Measurements from ENCODE around the gene LUZP2.
"Not testable (repeated sequence)": the region's sequence is repeated elsewhere in the genome, so short reads cannot be mapped to it uniquely, and the experiment has no call there.

LUZP2 gene

GRCh38 chr11:24934733-24935439 lies 438.0 kb downstream of the LUZP2 start:
- no peak for DNase-seq

DNA sequence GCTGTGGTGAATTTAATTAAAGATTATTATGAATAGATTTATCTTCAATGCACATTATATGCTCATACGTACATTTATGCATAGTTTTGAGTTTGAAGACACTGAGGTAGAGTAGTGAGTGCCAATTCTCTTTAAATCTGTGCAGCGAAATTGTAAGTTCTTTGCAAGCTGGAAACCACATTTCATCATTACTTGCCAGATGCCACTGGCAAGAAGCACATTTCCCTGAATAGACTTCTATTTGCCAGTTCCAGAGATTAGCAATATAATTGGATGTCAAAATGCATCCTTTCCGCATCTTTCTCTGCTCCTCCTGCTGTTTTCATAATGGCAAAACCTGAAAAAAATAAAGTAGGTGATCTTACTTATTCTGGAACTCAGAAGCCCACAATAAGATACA lies 448.0 kb downstream of the LUZP2 start:
- no peak for DNase-seq

- no peak for DNase-seq
Observed at GRCh38 chr11:24949406-24949805, 452.6 kb downstream of the LUZP2 start.

DNA sequence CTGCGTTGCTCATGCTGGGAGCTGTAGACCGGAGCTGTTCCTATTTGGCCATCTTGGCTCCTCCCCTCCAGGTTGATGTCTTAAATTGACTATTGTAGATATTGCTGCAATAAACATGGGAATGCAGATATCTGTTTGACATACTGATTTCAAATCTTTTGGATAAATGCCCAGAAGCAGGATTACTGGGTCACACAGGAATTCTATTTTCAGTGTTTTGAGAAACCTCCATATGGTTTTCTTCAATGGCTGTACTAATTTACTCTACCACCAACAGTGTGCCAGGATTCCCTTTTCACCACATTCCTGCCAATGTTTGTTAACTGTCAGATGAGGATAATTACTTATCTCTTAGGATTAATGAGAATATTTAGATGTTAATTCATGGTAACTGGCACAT lies 467.0 kb downstream of the LUZP2 start:
- DNase-seq, result no peak

DNA sequence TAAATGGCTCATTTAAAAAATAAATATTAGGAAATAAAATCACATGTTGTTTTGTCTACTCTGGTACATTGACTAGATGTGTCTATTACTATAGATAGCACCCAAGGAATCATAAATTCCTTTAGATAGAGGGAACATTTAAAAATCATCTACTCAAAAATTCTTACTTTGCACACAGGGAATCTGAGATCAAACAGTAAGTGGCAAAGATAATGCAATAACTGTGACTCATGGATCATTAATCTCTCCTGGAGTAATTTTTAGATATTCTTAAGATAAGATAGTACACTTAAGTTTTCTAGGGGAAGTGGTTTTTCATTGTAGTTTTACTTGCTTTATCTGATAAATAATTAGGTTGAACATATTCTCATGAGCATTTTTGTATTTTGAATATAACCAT lies 468.9 kb downstream of the LUZP2 start:
- DNase-seq, result no peak

DNA sequence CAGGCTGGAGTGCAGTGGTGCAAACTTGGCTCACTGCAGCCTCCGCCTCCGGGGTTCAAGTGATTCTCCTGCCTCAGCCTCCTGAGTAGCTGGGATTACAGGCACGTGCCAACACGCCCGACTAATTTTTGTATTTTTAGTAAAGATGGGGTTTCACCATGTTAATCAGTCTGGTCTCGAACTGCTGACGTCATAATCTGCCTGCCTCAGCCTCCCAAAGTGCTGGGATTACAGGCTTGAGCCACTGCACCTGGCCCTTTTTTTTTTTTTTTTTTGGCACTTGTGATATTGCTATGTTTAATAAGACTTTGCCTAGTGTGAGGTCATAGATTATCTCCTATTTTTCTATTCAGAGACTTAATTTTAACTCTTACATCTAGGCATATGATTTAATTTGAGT lies 497.1 kb downstream of the LUZP2 start:
- DNase-seq, result not testable (repeated sequence)

GRCh38 chr11:24999929-25000328 lies 503.1 kb downstream of the LUZP2 start:
- not testable (repeated sequence) for DNase-seq

GRCh38 chr11:25037431-25037830 lies 540.6 kb downstream of the LUZP2 start:
- no peak for DNase-seq

DNA sequence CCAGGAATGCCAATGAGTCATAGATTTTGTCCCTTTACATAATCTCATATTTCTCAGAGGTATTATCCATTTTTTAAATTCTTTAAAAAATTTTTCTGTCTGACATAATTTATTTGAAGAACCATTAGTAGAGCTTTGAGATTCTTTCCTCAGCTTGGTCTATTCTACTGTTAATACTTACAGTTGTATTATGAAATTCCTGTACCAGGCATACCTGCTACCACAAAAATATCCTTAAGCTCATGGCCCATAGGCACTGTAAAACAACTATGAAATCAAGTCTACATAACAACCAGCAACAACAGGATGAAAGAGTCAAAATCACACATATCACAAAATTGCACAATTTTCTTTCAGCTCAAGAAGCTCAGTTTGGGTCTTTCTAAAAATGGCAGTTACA lies 541.3 kb downstream of the LUZP2 start:
- no peak for DNase-seq

DNA sequence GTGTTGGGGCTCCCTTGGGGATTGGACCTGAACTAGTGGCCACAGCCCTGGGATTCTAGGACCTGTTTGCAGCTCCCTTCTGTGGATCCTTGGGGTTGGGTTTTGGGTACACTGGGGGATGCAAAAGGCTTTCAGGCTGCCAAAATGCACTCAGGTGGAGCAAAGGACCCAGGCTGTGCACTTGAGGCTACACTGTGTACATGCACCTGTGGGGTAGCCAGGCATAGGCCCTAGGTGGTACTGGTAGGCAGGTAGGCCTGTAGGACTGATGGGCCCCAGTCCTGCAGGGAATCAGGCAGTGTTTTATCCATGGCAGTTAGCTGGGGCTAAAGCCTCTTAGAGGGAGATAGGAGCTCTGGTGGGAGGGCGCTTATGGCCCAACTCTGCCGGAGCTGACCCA lies 542.3 kb downstream of the LUZP2 start:
- no peak for DNase-seq

GRCh38 chr11:25048632-25049031 lies 551.8 kb downstream of the LUZP2 start:
- no peak for DNase-seq

DNA sequence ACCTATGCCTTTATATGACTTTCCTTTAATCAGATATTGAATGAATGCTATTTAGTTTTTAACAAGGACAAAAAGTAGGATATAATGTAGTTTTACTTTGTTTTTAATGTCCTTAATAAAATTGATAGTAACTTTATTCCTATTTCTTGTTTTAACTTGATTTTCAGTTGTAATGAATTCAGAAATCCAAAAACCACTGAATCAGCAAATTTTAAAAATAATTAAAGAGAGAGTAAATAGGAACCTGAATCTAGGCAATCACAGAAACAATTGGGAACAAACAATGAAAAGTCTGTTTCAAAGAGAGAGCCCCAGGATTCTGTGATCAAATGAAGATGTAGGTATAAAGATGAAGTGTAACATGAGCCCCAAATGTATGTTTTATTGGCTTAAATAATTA lies 556.0 kb downstream of the LUZP2 start:
- no peak for DNase-seq

DNA sequence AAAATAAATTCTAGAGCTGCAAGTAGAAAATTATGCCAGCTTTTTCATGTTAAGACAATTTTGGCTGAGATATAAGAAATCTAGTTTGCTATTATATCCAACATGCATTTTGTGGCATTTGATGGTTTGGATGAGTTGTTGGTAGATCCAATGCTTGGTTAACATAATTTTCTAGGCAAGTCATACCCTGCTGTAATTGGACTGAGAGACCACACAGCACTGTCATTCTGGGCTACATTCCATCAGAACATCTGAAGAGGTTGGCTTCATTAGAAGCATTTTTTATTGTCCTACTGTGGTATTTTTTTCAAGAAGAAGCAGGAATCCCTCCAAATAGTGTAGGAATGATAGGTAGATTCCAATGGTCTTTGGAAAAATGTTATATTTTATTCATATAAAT lies 561.0 kb downstream of the LUZP2 start:
- DNase-seq, result no peak

GRCh38 chr11:25065746-25066145 lies 568.9 kb downstream of the LUZP2 start:
- DNase-seq, result no peak

DNA sequence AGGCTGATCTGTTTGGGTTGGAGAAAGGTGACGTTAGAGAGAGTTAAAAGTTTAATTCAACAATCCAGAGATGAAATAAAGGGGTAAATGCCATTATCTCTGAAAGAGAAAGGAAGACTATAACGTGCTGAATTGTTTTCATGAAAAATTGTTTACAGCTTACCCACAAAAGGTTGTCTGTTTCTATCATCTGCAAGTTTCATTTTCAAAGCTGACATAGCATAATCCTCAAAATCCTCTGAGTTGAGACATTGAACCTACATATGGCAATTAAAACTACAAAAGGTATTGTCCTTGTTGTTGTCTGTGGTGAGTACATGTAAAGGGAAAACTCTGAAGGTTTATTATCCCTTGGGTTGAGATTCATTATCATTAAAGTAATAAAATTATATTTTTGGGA lies 569.9 kb downstream of the LUZP2 start:
- DNase-seq, result no peak

GRCh38 chr11:25068451-25068850 lies 571.6 kb downstream of the LUZP2 start:
- no peak for DNase-seq

DNA sequence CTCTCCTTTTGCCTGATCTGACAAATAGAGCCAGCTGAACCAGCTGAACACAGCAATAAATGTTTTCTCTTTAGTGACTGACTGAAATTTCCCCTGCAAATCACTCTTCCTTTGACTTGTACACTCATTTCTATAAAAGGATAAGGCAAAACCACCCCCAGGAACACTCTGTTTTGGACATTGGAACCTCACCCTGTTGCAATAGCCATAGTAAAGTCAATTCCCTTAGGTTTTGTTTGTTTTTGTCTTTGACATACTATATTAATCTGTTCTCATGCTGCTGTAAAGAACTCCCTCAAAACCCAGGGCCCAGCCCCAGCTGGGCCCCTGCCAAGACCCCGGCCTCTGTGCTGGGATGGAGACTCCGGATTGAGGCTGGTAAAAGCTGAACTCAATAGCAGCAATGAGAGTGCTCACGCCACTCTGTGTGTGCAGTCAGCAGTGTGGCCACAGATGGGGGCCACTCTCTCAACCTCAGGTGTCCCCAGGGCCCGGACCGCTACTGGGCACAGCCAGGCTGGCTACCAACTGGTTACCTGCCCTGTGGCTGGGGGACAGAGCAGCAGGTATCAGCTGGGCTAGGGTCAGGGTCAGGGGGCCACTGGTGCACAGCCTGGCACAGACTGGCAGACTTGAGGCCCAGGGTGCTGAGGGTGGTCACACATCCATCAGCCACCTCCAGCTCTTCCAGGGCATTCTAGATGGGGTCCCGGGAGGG lies 597.4 kb downstream of the LUZP2 start:
- DNase-seq, result no peak

DNA sequence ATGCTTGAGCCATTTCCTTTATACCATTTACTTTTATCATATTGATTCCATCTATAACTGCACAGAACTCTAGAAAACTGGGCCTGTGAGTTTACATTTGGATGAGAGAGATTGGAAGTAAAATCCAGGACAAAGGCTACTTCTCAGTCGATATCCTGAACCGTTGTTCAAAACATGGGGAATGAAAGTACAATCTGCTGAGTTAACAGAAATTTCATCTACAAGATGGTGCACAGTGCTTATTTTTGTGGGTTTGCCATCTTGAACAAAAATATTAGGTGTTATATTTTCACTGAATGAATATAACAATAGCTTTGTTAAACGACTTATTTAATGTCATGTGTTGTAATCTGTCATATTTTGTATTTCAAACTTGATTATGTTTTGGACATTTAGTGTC lies 622.6 kb downstream of the LUZP2 start:
- no peak for DNase-seq

All from femur (tissue), 1 donor.